Measurements from ENCODE around the gene NRG3. TPM values are rescaled to one million over a fixed set of nuclear protein-coding genes. Genes with fewer than 3 reads are reported as not detected.

NRG3 gene
- total and polyA plus RNA-seq, 2 of the 4 experiments (the other 2 are of a cell fraction): not detected

- Histone ChIP-seq H3K9ac (ENCODE audit: low read depth, low read length) (no peak overlapping the region), H2AK5ac (ENCODE audit: low read depth, low read length) (no peak overlapping the region), H3K27me3 (ENCODE audit: control insufficient read depth, insufficient read depth, low read length) (no peaks in the 10 kb centered on the region), H3K27ac (ENCODE audit: insufficient read depth, low read length) (no peak overlapping the region), H3K36me3 (ENCODE audit: control insufficient read depth, insufficient read depth, low read length) (no peaks in the 10 kb centered on the region), H3K9me3 (ENCODE audit: control insufficient read depth, insufficient read depth, low read length) (peaks cover 22% of the 10 kb centered on the region), H4K8ac (ENCODE audit: low read depth in 2 of 2, low read length in 2 of 2) (no peak overlapping the region), H3K56ac (ENCODE audit: extremely low read depth, insufficient read depth, low read length) (no peak overlapping the region), H4K91ac (ENCODE audit: insufficient read depth, low read depth, low read length) (no peak overlapping the region), H2AK9ac (replicated peaks; ENCODE audit: low read depth, low read length, poor library complexity) (no peak overlapping the region), H4K20me1 (ENCODE audit: insufficient read depth, low read length) (no peaks in the 10 kb centered on the region), H2AFZ (replicated peaks; ENCODE audit: low read length, poor library complexity) (no peak overlapping the region), H4K5ac (ENCODE audit: low read depth, low read length) (no peak overlapping the region), H2BK120ac (ENCODE audit: low read depth, low read length) (no peak overlapping the region), H3K4me2 (ENCODE audit: low read depth, low read length) (no peak overlapping the region), H3K4me3 (ENCODE audit: insufficient read depth, low read depth, low read length) (no peak overlapping the region), H3K9me1 (ENCODE audit: insufficient read depth, low read length) (no peaks in the 10 kb centered on the region), H3K79me1 (ENCODE audit: low read depth in 1 of 2, low read length in 2 of 2) (no peaks in the 10 kb centered on the region), H2BK15ac (ENCODE audit: low read depth, low read length) (no peak overlapping the region), H2BK20ac (ENCODE audit: low read depth, low read length) (no peak overlapping the region), H3K23ac (ENCODE audit: low read depth, low read length) (no peak overlapping the region), H3K14ac (replicated peaks; ENCODE audit: low read depth, low read length) (no peak overlapping the region), H3K18ac (ENCODE audit: low read depth, low read length) (no peak overlapping the region), H2BK5ac (ENCODE audit: low read depth, low read length, poor library complexity, severe bottlenecking) (no peak overlapping the region), H3K4me1 (ENCODE audit: control insufficient read depth, insufficient read depth, low read length) (no peaks in the 10 kb centered on the region), H3K4ac (ENCODE audit: low read depth, low read length) (no peak overlapping the region)
- BruUV-seq (replicated peaks): no TSS peak
- in situ Hi-C loops (cut with MboI; ENCODE audit: low sequenced_read_pairs) (no loop called here), dilution Hi-C loops (cut with HindIII; ENCODE audit: low sequenced_read_pairs, unreplicated experiment) (no loop called here), intact Hi-C loops (cut with micrococcal nuclease) (no loop called here)
- ChIA-PET POLR2A (ENCODE audit: unreplicated experiment) (no interaction called here), CTCF (no interaction called here)
- 29% methylated on average over 1 of the region's 2 CpGs; no CpG with 5 or more reads in 1 of the 2 experiments for WGBS, 2 experiments (ENCODE audit: extremely low coverage in 2 of 2, insufficient read length in 1 of 2)
- no peak for DNase-seq
- no peak for ATAC-seq (ENCODE audit: low read depth)
- no peak for TF ChIP-seq CEBPB (IDR thresholded peaks at IDR 0.05; ENCODE audit: low read depth, low read length)
- no peak for TF ChIP-seq MXI1 (IDR thresholded peaks at IDR 0.05; ENCODE audit: borderline replicate concordance, low read depth, low read length)
- TF ChIP-seq NFE2L2 (IDR thresholded peaks at IDR 0.05; ENCODE audit: low read depth, low read length): no peak
Observed at GRCh38 chr10:82821043-82821442, 946.0 kb downstream of the NRG3 start.

Data from IMR-90 (cell line).